Caco-2 (cell line): ENCODE data around the gene NTRK1. TPM values are rescaled to one million over a fixed set of nuclear protein-coding genes. Genes with fewer than 3 reads are reported as not detected.

Experiments used
- BruUV-seq: library from RNA; stranded (reverse); fragments of 400-500 nt; replicated peaks from 2 replicates; lab custom pipeline; 2021; lab: Mats Ljungman, UMichigan
- CTCF ChIA-PET: fragments of 300-600 bp; sonication (Branson Sonifier 250); formaldehyde crosslinking; loops from one replicate; lab custom pipeline; 2022; ENCODE audit warnings: antibody characterized with exemption; lab: Charles Lee
- POLR2A ChIA-PET: fragments of 300-600 bp; sonication (Branson Sonifier 250); formaldehyde crosslinking; loops from one replicate; lab custom pipeline; 2022; ENCODE audit warnings: antibody characterized with exemption; lab: Charles Lee
- DNase-seq, 2 experiments: peaks; one replicate each; pipeline versions ENCODE4 v3.0.0 to v3.0.0-alpha.2; 2020 to 2022
- H3K27me3 ChIP-seq: replicated peaks from 2 replicates; pipeline ENCODE4 v1.6.0; 2011; ENCODE audit warnings: low read length; ENCODE audit not compliant: control insufficient read depth, insufficient read depth
- H3K36me3 ChIP-seq: 2 replicates; pipeline ENCODE4 v1.5.1; 2011; ENCODE audit warnings: low read length; ENCODE audit not compliant: control insufficient read depth, insufficient read depth
- H3K4me1 ChIP-seq: fragments of 250-450 bp; sonication (Bioruptor Pico); 2 replicates; pipeline ENCODE4 v1.5.1; 2020; ENCODE audit warnings: mild to moderate bottlenecking
- H3K4me3 ChIP-seq: 2 replicates; pipeline ENCODE4 v1.5.1; 2011; ENCODE audit warnings: low read depth, mild to moderate bottlenecking, control low read depth, low read length
- H3K9me3 ChIP-seq: fragments of 250-450 bp; sonication (Bioruptor Pico); 2 replicates; pipeline ENCODE4 v1.5.1; 2020; ENCODE audit warnings: mild to moderate bottlenecking, moderate library complexity
- H3K27ac Mint-ChIP-seq: one replicate; pipeline ENCODE4 v1.8.0; 2022; ENCODE audit warnings: mixed read lengths; ENCODE audit not compliant: unreplicated experiment
- H3K27me3 Mint-ChIP-seq: one replicate; pipeline ENCODE4 v1.8.0; 2022; ENCODE audit warnings: mixed read lengths; ENCODE audit not compliant: insufficient read depth, unreplicated experiment
- H3K36me3 Mint-ChIP-seq: one replicate; pipeline ENCODE4 v1.8.0; 2022; ENCODE audit warnings: mild to moderate bottlenecking, mixed read lengths; ENCODE audit not compliant: insufficient read depth, unreplicated experiment
- H3K4me1 Mint-ChIP-seq: one replicate; pipeline ENCODE4 v1.8.0; 2022; ENCODE audit warnings: low read depth, mixed read lengths; ENCODE audit not compliant: unreplicated experiment
- H3K4me3 Mint-ChIP-seq: one replicate; pipeline ENCODE4 v1.8.0; 2022; ENCODE audit warnings: mild to moderate bottlenecking, moderate library complexity, mixed read lengths; ENCODE audit not compliant: unreplicated experiment
- H3K9me3 Mint-ChIP-seq: one replicate; pipeline ENCODE4 v1.8.0; 2022; ENCODE audit warnings: mixed read lengths; ENCODE audit not compliant: unreplicated experiment
- intact Hi-C: fragments of 100-400 bp; cut with micrococcal nuclease; formaldehyde crosslinking; loops from one replicate; pipeline ENCODE4 v1.10.0; 2022; ENCODE audit not compliant: unreplicated experiment
- total RNA-seq: library from RNA; stranded (reverse); gene quantifications from 2 replicates; pipeline ENCODE4 v1.2.3, GENCODE V29; 2022
- TF ChIP-seq, protein P1 (sequence below), 2 experiments: fragments of 200-600 bp in 1 of 2; IDR thresholded peaks; 1 replicate in 1 of 2; 2 replicates in 1 of 2; pipeline versions ENCODE4 v1.5.1 to v1.8.0; 2011 to 2022; ENCODE audit warnings: antibody characterized with exemption in 1 of 2, control low read depth in 1 of 2, inconsistent platforms in 1 of 2, low read depth in 1 of 2, low read length in 1 of 2, mild to moderate bottlenecking in 1 of 2, moderate library complexity in 1 of 2; ENCODE audit not compliant: insufficient read depth in 1 of 2, severe bottlenecking in 1 of 2, unreplicated experiment in 1 of 2

The NTRK1 gene
- total RNA-seq, 1 experiment from 2014 or later: not detected

DNA sequence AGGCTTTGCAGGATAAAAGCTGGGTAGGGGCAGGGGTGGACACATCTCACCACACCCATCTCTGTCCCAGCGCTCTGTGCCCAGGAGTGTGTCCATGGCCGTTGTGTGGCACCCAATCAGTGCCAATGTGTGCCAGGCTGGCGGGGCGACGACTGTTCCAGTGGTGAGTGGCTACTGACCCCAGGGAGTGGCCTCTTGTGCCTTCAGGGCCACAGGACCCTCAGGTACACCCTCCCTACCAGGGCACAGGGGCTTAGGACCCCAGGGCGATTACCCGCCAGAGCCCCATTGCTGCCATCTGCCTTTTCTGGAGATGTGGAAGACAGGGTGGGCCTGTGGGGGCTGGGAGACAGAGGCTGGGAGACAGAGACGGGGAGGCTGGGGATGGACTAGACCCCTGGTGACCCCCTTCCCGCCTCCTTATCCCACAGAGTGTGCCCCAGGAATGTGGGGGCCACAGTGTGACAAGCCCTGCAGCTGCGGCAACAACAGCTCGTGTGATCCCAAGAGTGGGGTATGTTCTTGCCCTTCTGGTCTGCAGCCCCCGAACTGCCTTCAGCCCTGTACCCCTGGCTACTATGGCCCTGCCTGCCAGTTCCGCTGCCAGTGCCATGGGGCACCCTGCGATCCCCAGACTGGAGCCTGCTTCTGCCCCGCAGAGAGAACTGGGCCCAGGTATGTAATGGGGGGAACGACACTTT lies 45.7 kb downstream of the NTRK1 start:
- TF ChIP-seq, protein P1, sequence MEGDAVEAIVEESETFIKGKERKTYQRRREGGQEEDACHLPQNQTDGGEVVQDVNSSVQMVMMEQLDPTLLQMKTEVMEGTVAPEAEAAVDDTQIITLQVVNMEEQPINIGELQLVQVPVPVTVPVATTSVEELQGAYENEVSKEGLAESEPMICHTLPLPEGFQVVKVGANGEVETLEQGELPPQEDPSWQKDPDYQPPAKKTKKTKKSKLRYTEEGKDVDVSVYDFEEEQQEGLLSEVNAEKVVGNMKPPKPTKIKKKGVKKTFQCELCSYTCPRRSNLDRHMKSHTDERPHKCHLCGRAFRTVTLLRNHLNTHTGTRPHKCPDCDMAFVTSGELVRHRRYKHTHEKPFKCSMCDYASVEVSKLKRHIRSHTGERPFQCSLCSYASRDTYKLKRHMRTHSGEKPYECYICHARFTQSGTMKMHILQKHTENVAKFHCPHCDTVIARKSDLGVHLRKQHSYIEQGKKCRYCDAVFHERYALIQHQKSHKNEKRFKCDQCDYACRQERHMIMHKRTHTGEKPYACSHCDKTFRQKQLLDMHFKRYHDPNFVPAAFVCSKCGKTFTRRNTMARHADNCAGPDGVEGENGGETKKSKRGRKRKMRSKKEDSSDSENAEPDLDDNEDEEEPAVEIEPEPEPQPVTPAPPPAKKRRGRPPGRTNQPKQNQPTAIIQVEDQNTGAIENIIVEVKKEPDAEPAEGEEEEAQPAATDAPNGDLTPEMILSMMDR (IDR thresholded peaks at IDR 0.05; ENCODE audit: insufficient read depth in 1 of 2, low read depth in 1 of 2, low read length in 1 of 2, severe bottlenecking in 1 of 2, unreplicated experiment in 1 of 2): no peak
- no peaks in the 10 kb centered on the region for H3K27me3 ChIP-seq
- Mint-ChIP-seq H3K4me1 (no peaks in the 10 kb centered on the region), H3K4me3 (no peak overlapping the region), H3K36me3 (no peaks in the 10 kb centered on the region), H3K27ac (no peak overlapping the region), H3K9me3 (no peaks in the 10 kb centered on the region), H3K27me3 (no peaks in the 10 kb centered on the region)
- BruUV-seq: no TSS peak
- intact Hi-C loops: no loop called here
- ChIA-PET POLR2A (no interaction called here), CTCF (no interaction called here)
- DNase-seq: no peak
- H3K9me3 ChIP-seq: no peaks in the 10 kb centered on the region
- H3K4me1 ChIP-seq: 0 out of 2 replicates have a peak, but pooled peaks cover 9% of the 10 kb centered on the region
- H3K4me3 ChIP-seq: no peak overlapping the region
- no peaks in the 10 kb centered on the region for H3K36me3 ChIP-seq

DNA sequence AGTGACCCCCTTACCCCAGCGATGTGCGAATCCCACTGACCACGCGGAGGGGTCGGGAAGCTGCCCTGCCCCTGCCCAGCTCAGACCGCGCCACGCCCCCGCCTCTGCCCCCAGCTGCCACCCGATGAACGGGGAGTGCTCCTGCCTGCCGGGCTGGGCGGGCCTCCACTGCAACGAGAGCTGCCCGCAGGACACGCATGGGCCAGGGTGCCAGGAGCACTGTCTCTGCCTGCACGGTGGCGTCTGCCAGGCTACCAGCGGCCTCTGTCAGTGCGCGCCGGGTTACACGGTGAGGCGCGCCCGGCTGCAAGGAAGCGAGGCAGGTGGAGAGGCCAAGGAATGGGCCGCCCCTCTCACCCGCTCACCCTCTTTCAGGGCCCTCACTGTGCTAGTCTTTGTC lies 47.9 kb downstream of the NTRK1 start:
- Mint-ChIP-seq H3K4me1 (no peaks in the 10 kb centered on the region), H3K9me3 (no peaks in the 10 kb centered on the region), H3K27me3 (no peaks in the 10 kb centered on the region), H3K27ac (no peak overlapping the region), H3K36me3 (no peaks in the 10 kb centered on the region), H3K4me3 (no peak overlapping the region)
- TF ChIP-seq, protein P1 (IDR thresholded peaks at IDR 0.05; ENCODE audit: insufficient read depth in 1 of 2, low read depth in 1 of 2, low read length in 1 of 2, severe bottlenecking in 1 of 2, unreplicated experiment in 1 of 2): no peak
- Histone ChIP-seq H3K4me3 (no peak overlapping the region), H3K27me3 (no peaks in the 10 kb centered on the region), H3K4me1 (0 out of 2 replicates have a peak, but pooled peaks cover 9% of the 10 kb centered on the region), H3K36me3 (no peaks in the 10 kb centered on the region), H3K9me3 (no peaks in the 10 kb centered on the region)
- BruUV-seq: no TSS peak
- ChIA-PET POLR2A (no interaction called here), CTCF (no interaction called here)
- intact Hi-C loops: no loop called here
- no peak for DNase-seq

DNA sequence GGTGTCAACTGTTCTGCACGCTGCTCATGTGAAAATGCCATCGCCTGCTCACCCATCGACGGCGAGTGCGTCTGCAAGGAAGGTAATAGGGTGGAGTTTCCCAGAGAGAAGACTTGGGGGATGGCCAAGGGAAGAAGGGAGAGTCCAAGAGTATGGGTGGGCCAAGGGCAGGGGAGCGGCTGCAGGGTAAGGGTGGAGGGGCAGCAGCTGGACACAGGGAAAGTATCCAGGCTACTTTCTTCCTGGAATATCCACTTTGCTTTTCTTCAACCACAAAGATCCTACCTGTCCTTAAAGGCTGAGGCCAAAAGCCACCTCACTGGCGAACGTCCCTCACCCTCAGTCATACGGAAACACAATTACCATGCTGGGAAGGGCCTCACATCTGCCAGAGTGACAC lies 48.3 kb downstream of the NTRK1 start:
- TF ChIP-seq, protein P1 (IDR thresholded peaks at IDR 0.05; ENCODE audit: insufficient read depth in 1 of 2, low read depth in 1 of 2, low read length in 1 of 2, severe bottlenecking in 1 of 2, unreplicated experiment in 1 of 2): no peak
- intact Hi-C loops: no loop called here
- Mint-ChIP-seq H3K27ac (no peak overlapping the region), H3K36me3 (no peaks in the 10 kb centered on the region), H3K4me3 (no peak overlapping the region), H3K9me3 (no peaks in the 10 kb centered on the region), H3K27me3 (no peaks in the 10 kb centered on the region), H3K4me1 (no peaks in the 10 kb centered on the region)
- CTCF ChIA-PET: interaction anchor here (1.1 kb wide), 1 partner anchor 51 kb away, joined by 3 read pairs; no protein-coding TSS in a partner anchor
- Histone ChIP-seq H3K27me3 (no peaks in the 10 kb centered on the region), H3K4me1 (0 out of 2 replicates have a peak, but pooled peaks cover 9% of the 10 kb centered on the region), H3K36me3 (no peaks in the 10 kb centered on the region), H3K4me3 (no peak overlapping the region), H3K9me3 (no peaks in the 10 kb centered on the region)
- POLR2A ChIA-PET: no interaction called here
- BruUV-seq: no TSS peak
- no peak for DNase-seq
